Fibroblast of peridontal ligament (primary cell): ENCODE measurements around the gene RILPL1.

Experiments used
- DNase-seq: peaks from one replicate; pipeline ENCODE4 v3.0.0-alpha.2; 2010; ENCODE audit errors: extremely low read depth

Gene RILPL1

DNA sequence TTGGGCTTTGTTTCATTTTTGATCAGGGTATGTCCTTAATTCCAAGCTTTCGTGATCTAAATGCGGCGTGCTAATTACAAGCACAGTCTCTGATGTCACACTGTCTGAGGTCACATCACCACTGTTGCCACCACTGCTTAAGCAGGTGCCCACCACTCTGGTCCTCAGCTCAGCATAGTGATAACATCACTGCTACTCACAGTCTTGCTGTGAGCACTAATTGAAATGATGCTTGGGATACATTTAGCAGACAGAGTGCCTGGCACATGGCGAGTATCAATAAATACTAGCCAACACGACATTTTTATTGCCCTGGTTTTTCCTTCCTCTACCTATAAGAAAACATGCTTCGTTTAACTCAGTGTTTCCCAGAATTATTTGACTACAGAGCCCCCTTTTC is 104.9 kb downstream of the RILPL1 start:
- DNase-seq = no peak

DNA sequence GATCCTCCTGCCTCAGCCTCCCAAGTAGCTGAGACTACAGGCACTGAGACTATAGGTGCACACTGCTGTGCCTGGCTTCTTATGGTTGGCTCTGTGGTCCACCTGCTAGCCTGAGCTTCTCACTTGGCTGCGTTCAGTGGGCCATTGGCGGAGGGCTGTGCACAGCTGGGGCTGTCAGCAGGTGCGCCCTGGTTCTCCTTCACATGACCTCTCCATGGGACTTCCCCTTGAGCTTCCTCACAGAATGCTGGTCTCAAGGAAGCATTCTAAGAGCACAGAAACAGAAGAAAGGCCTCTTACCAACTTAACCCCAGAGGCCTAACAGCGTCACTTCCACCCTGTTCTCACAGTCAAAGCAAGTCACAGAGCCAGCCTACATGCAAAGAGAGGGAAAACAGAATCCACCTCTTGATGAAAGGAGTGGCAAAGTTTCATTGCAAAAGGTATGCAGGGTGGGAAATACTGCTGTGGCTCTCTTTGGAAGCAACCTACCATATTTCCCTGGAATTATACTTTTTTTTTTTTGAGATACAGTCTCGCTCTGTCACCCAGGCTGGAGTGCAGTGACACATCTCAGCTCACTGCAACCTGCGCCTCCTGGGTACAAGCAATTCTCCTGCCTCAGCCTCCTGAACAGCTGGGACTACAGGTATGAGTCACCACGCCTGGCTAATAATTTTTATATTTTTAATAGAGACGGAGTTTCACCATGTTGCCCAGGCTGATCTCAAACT is 106.3 kb downstream of the RILPL1 start:
- DNase-seq = no peak

DNA sequence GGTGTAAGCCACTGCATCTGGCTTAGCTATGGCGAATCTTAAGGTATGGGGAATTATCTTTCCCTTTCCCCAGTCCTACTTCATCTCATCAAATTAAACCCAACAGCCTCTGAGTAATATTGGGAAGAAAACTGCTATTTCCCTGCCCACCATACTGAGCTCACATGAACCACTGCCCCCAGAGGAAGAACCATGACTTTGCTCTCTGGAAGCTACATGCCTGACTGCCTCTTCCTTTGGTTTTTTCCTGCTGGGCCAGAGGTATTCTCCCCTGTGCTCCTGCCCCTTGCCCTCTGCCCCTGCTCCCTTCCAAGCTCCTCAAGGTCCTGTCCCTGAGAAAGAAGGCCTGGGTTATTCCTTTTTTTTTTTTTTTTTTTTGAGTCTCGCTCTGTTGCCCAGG is 112.2 kb downstream of the RILPL1 start:
- DNase-seq = no peak
